ENCODE results near the gene CLMN.

The CLMN gene

GRCh38 chr14:95240859-95241813 is 78.6 kb downstream of the CLMN start:
- Histone ChIP-seq H3K4me1 (peaks cover 15 to 52% (median 45%) of the 10 kb centered on the region in 10 experiments), H3K27me3 (no peaks in the 10 kb centered on the region), H3K9ac (no peak overlapping the region), H3K36me3 (no peaks in the 10 kb centered on the region), H3K4me3 (no peak overlapping the region), H3K9me3 (replicated peaks in 1 of 11) (peaks cover 0 to 27% (median 14%) of the 10 kb centered on the region in 11 experiments; a peak in 15 of 22 replicates), H3K27ac (no peak overlapping the region), H3K4me2 (peak overlapping the region in 5 of 11 experiments; percentile 25 to 73 (median 54); a peak in 7 of 22 replicates), H4K20me1 (no peaks in the 10 kb centered on the region)
- TF ChIP-seq Cebpa-rat (IDR thresholded peaks at IDR 0.05): no peak

DNA sequence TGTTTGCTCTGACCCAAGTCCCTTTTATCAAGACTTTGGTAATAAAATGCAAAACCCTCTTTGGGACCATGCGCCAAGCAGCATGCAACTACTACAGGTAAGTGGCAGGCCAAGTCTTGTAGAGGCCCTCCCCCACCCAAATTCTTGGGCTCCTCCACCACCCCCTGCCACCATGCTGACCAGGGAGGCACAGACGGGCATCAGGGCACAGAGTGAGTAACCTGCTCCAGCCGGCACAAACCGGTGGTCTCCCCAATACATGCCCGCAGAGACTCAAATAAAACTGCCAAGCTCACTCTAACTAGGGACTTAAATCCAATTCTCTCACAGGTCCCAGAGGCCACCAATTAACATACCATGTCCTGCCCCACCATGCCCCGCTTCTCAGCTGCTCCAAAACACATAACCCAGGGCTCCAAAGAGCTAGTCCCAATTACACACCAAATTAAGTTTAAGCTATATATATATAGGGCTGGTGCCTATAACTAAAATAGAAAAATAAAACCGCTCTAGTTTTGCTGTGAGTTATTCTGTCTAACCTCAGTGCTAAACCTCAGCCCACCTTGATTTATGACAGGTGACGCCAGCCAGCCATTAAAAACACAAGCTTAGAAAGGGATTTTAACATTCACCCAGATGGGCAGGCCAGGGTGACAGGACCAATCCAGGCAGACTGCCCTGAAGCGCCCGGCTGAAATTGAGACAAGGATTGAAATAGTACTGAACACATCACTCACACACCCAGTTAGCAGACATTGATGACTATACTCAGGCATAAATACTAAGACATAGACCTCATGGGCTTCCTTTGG is 81.0 kb downstream of the CLMN start:
- TF ChIP-seq Cebpa-rat (IDR thresholded peaks at IDR 0.05): no peak
- H3K27ac ChIP-seq: no peak overlapping the region; a peak in 2 of 22 replicates
- no peaks in the 10 kb centered on the region for H3K27me3 ChIP-seq
- no peaks in the 10 kb centered on the region; a peak in 1 of 22 replicates for H4K20me1 ChIP-seq
- peaks cover 0 to 22% (median 12%) of the 10 kb centered on the region in 11 experiments; a peak in 15 of 22 replicates for H3K9me3 ChIP-seq (replicated peaks in 1 of 11)
- H3K4me2 ChIP-seq: peak overlapping the region in 9 of 11 experiments; percentile 25 to 89 (median 65); a peak in 16 of 22 replicates
- no peak overlapping the region for H3K9ac ChIP-seq
- H3K36me3 ChIP-seq: no peaks in the 10 kb centered on the region
- 0 out of 20 replicates have a peak overlapping the region, but pooled peaks of 1 of the 10 experiments have one; percentile 5 for H3K4me3 ChIP-seq
- H3K4me1 ChIP-seq: peaks cover 39 to 75% (median 69%) of the 10 kb centered on the region in 10 experiments

GRCh38 chr14:95237958-95238340 is 81.8 kb downstream of the CLMN start:
- Histone ChIP-seq H3K4me1 (peaks cover 47 to 82% (median 77%) of the 10 kb centered on the region in 10 experiments), H3K27ac (peak overlapping the region in 3 of 11 experiments; percentile 4 to 23 (median 7); a peak in 3 of 22 replicates), H3K36me3 (no peaks in the 10 kb centered on the region), H3K9me3 (replicated peaks in 1 of 11) (peaks cover 0 to 22% (median 12%) of the 10 kb centered on the region in 11 experiments; a peak in 15 of 22 replicates), H3K4me2 (peak overlapping the region in 9 of 11 experiments; percentile 73 to 93 (median 89); a peak in 10 of 22 replicates), H3K9ac (no peak overlapping the region), H4K20me1 (no peaks in the 10 kb centered on the region; a peak in 1 of 22 replicates), H3K4me3 (no peak overlapping the region), H3K27me3 (no peaks in the 10 kb centered on the region)
- no peak for TF ChIP-seq Cebpa-rat (IDR thresholded peaks at IDR 0.05)

DNA sequence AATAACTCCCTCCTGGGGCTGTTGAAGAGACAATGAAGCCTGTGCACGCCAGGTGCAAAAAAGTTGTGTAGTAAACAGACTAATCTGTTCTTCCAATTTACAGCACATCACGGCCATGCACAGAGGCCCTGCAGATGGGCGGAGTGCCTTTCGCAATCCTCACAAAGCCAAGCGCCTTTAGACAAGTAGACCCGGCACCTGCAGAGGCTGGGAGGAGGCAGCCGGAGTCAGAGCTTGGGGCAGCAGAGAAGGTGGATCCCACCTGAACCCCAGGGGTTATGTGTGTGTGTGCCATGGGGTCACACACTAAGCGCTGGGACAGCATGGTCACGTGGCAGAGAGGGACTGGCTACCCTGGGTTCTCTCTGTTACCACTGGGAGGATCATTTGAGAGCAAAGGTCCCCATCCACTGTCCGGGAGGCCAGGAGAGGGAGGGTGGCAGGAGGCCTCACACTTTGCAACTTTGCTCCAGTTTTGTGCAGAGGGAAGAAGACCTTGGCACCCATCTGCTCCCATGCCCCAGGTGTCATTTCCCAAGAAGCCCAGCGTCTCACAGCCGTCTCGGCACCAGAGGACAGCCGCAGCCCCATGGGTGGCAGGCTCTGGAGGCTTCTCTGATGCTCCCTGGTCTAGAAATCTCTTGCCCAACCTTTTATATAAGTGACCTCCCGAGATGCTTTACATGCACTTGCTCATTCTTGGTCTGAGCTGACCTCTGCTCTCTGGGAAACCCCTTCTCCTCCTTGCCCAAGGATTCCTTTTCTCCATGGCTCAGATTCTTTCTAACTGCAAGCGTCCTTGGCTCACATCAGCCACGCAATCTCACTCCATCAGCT is 82.4 kb downstream of the CLMN start:
- H3K27ac ChIP-seq: peak overlapping the region in 3 of 11 experiments; percentile 4 to 32 (median 15); a peak in 3 of 22 replicates
- H3K4me1 ChIP-seq: peaks cover 53 to 89% (median 83%) of the 10 kb centered on the region in 10 experiments
- no peaks in the 10 kb centered on the region for H3K27me3 ChIP-seq
- no peak overlapping the region for H3K9ac ChIP-seq
- peaks cover 0 to 22% (median 12%) of the 10 kb centered on the region in 11 experiments; a peak in 15 of 22 replicates for H3K9me3 ChIP-seq (replicated peaks in 1 of 11)
- no peaks in the 10 kb centered on the region; a peak in 1 of 22 replicates for H4K20me1 ChIP-seq
- peak overlapping the region in 9 of 11 experiments; percentile 75 to 93 (median 90); a peak in 17 of 22 replicates for H3K4me2 ChIP-seq
- H3K4me3 ChIP-seq: no peak overlapping the region
- TF ChIP-seq Cebpa-rat (IDR thresholded peaks at IDR 0.05): peak in 2 of 11 experiments; percentile 19 to 21; a peak in 1 of 22 replicates
- H3K36me3 ChIP-seq: no peaks in the 10 kb centered on the region

- H3K4me2 ChIP-seq: peak overlapping the region; percentile 46 to 93 (median 89)
Measured at GRCh38 chr14:95236221-95236620, 83.5 kb downstream of the CLMN start.

DNA sequence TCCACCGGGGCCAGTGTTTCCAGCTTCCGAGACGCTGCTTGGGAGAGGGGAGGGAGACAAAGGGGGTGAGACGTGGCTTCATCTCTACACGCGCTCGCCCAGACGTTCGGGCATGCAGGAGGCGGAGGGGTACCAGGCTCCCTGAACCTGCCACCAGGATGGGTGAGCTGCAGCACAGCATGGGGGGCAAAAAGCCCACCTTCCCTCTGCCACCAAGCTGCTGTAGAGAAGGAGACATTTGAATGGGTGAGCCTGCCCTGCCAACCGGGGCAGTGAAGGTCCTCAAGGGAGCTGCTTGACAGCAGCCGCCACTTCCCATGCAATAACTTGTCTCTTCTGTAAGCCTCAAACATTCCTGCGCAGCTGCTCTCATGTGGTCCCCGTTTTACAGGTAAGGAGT is 83.9 kb downstream of the CLMN start:
- peak overlapping the region in 3 of 10 experiments; percentile 4 to 19 (median 15); a peak in 2 of 20 replicates for H3K4me3 ChIP-seq
- H3K9me3 ChIP-seq (replicated peaks in 1 of 11): peaks cover 0 to 22% (median 12%) of the 10 kb centered on the region in 11 experiments; a peak in 15 of 22 replicates
- peak overlapping the region; percentile 46 to 93 (median 89) for H3K4me2 ChIP-seq
- H4K20me1 ChIP-seq: no peaks in the 10 kb centered on the region; a peak in 2 of 22 replicates
- peak overlapping the region in 6 of 11 experiments; percentile 23 to 78 (median 55); a peak in 7 of 22 replicates for H3K27ac ChIP-seq
- peak overlapping the region in 5 of 11 experiments; percentile 4 to 49 (median 34); a peak in 9 of 22 replicates for H3K9ac ChIP-seq
- H3K27me3 ChIP-seq: no peaks in the 10 kb centered on the region
- peaks cover 63 to 100% (median 97%) of the 10 kb centered on the region in 10 experiments for H3K4me1 ChIP-seq
- TF ChIP-seq Cebpa-rat (IDR thresholded peaks at IDR 0.05): no peak
- no peaks in the 10 kb centered on the region for H3K36me3 ChIP-seq

More at GRCh38 chr14:95236221-95236620, 83.5 kb downstream of the CLMN start:
- Histone ChIP-seq H3K9me3 (replicated peaks in 1 of 11) (peaks cover 0 to 22% (median 12%) of the 10 kb centered on the region in 11 experiments; a peak in 15 of 22 replicates), H3K36me3 (no peaks in the 10 kb centered on the region), H4K20me1 (no peaks in the 10 kb centered on the region; a peak in 2 of 22 replicates), H3K4me3 (peak overlapping the region in 3 of 10 experiments; percentile 4 to 19 (median 15); a peak in 2 of 20 replicates), H3K9ac (peak overlapping the region in 5 of 11 experiments; percentile 4 to 49 (median 34); a peak in 8 of 22 replicates), H3K27ac (peak overlapping the region in 6 of 11 experiments; percentile 23 to 78 (median 55); a peak in 8 of 22 replicates), H3K27me3 (no peaks in the 10 kb centered on the region), H3K4me1 (peaks cover 63 to 100% (median 94%) of the 10 kb centered on the region in 10 experiments)
- no peak for TF ChIP-seq Cebpa-rat (IDR thresholded peaks at IDR 0.05)

DNA sequence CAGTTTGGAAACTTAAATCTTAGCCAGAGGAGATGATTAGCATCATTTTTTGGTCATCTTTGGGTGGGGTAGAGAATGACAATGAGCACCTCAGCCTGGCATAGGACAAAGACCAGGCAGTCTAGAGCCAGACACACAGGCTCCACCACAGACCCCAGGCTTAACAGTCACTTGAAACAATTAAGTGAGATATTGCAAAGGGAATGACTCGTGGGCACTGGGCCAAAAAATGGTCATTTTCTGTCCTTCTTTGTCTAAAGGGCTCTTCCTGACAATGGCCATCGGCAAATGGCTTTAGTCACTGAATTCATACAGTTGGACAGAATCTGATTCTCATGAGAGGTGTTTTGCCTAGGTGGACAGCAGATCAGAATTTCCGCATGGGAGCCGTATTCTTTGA is 84.4 kb downstream of the CLMN start:
- peak overlapping the region; percentile 46 to 93 (median 89) for H3K4me2 ChIP-seq
- H3K27ac ChIP-seq: peak overlapping the region in 6 of 11 experiments; percentile 32 to 78 (median 58); a peak in 7 of 22 replicates
- H3K9ac ChIP-seq: peak overlapping the region in 5 of 11 experiments; percentile 4 to 63 (median 41); a peak in 5 of 22 replicates
- H3K36me3 ChIP-seq: no peaks in the 10 kb centered on the region
- H4K20me1 ChIP-seq: no peaks in the 10 kb centered on the region; a peak in 2 of 22 replicates
- no peak for TF ChIP-seq Cebpa-rat (IDR thresholded peaks at IDR 0.05)
- H3K4me1 ChIP-seq: peaks cover 63 to 100% (median 97%) of the 10 kb centered on the region in 10 experiments
- peaks cover 0 to 22% (median 12%) of the 10 kb centered on the region in 11 experiments; a peak in 15 of 22 replicates for H3K9me3 ChIP-seq (replicated peaks in 1 of 11)
- 0 out of 20 replicates have a peak overlapping the region, but pooled peaks of 2 of the 10 experiments have one; percentile 4 to 15 for H3K4me3 ChIP-seq
- H3K27me3 ChIP-seq: no peaks in the 10 kb centered on the region
